MCF 10A (cell line): Measurements from ENCODE around the gene CAMK2G. TPM values are rescaled to one million over a fixed set of nuclear protein-coding genes. Genes with fewer than 3 reads are reported as not detected.

Source experiments
- BruUV-seq: library from RNA; stranded (reverse); fragments of 400-500 nt; replicated peaks from 2 replicates; lab custom pipeline; 2021; lab: Mats Ljungman, UMichigan
- CTCF ChIA-PET: fragments of 300-600 bp; sonication (Branson Sonifier 250); formaldehyde crosslinking; extraction: SDS; loops from one replicate; lab custom pipeline; 2021; ENCODE audit warnings: antibody characterized with exemption, inconsistent platforms; lab: Yijun Ruan, JAX
- POLR2A ChIA-PET: fragments of 300-600, 350-650 bp; sonication (Branson Sonifier 250); formaldehyde crosslinking; extraction: SDS; loops from one replicate; lab custom pipeline; 2020; ENCODE audit warnings: antibody characterized with exemption, inconsistent platforms; lab: Yijun Ruan, JAX
- DNase-seq: peaks from one replicate; pipeline ENCODE4 v3.0.0-alpha.2; 2018; ENCODE audit not compliant: unreplicated experiment
- H3K27ac Mint-ChIP-seq: one replicate; pipeline ENCODE4 v1.8.0; 2022; ENCODE audit warnings: mild to moderate bottlenecking, low read depth, mixed read lengths; ENCODE audit not compliant: unreplicated experiment
- H3K27me3 Mint-ChIP-seq: one replicate; pipeline ENCODE4 v1.8.0; 2022; ENCODE audit warnings: mixed read lengths; ENCODE audit not compliant: insufficient read depth, unreplicated experiment
- H3K36me3 Mint-ChIP-seq: one replicate; pipeline ENCODE4 v1.8.0; 2022; ENCODE audit warnings: mild to moderate bottlenecking, moderate library complexity, mixed read lengths; ENCODE audit not compliant: insufficient read depth, unreplicated experiment
- H3K4me1 Mint-ChIP-seq: one replicate; pipeline ENCODE4 v1.8.0; 2022; ENCODE audit warnings: mixed read lengths; ENCODE audit not compliant: insufficient read depth, unreplicated experiment
- H3K4me3 Mint-ChIP-seq: one replicate; pipeline ENCODE4 v1.8.0; 2022; ENCODE audit warnings: mild to moderate bottlenecking, moderate library complexity, mixed read lengths; ENCODE audit not compliant: unreplicated experiment
- H3K9me3 Mint-ChIP-seq: one replicate; pipeline ENCODE4 v1.8.0; 2022; ENCODE audit warnings: mixed read lengths; ENCODE audit not compliant: unreplicated experiment
- CTCF ChIP-seq: fragments of 200-600 bp; IDR thresholded peaks from one replicate; pipeline ENCODE4 v1.8.0; 2022; ENCODE audit warnings: antibody characterized with exemption, mild to moderate bottlenecking; ENCODE audit not compliant: unreplicated experiment
- intact Hi-C: fragments of 100-400 bp; cut with micrococcal nuclease; formaldehyde crosslinking; loops from 2 replicates; pipeline ENCODE4 v1.14.1; 2022
- total RNA-seq: library from RNA; stranded (reverse); gene quantifications from 2 replicates; pipeline ENCODE4 v1.2.3, GENCODE V29; 2022

The CAMK2G gene
- total RNA-seq, 1 experiment from 2014 or later, result 10.9 TPM

DNA sequence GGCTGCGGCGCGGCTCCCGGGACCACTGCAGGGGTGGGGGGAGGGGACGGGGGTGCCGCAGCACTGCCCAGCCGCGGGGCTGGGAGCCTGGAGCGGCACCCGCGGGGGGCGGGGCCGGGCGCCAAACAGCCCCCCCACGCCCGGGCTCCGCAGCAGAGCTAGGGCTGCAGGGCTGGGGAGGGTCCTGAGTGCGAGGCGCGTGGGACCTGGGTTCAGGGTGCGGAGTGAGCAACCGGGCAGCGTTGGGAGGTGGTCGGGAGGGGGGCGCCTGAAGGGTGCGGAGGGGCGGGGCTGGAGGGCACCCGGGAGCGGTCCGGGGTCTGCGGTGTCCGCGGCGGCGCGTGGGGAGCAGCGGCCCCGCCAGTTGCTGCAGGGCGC is 528 bp downstream of the CAMK2G start:
- BruUV-seq, result no TSS peak
- peak overlapping the region; percentile 67 for H3K4me3 Mint-ChIP-seq
- H3K4me1 Mint-ChIP-seq, result peaks cover 36% of the 10 kb centered on the region
- CTCF ChIA-PET, result interaction anchor here (1.2 kb wide), 1 partner anchor 24 kb away, joined by 4 read pairs; no protein-coding TSS in a partner anchor
- POLR2A ChIA-PET, result interaction anchor here (0.6 to 1.6 kb wide), 7 partner anchors 8 to 130 kb away, joined by 3 to 6 read pairs (median 3); no protein-coding TSS in a partner anchor
- TF ChIP-seq CTCF, result no peak
- no peak overlapping the region for H3K27ac Mint-ChIP-seq
- H3K27me3 Mint-ChIP-seq, result no peaks in the 10 kb centered on the region
- DNase-seq, result no peak
- H3K9me3 Mint-ChIP-seq, result no peaks in the 10 kb centered on the region
- H3K36me3 Mint-ChIP-seq, result peaks cover 9% of the 10 kb centered on the region
- intact Hi-C loops, result no loop called here

GRCh38 chr10:73873142-73873837 is 1.1 kb downstream of the CAMK2G start:
- intact Hi-C loops, result no loop called here
- Mint-ChIP-seq H3K4me3 (peak overlapping the region; percentile 67), H3K9me3 (no peaks in the 10 kb centered on the region), H3K27ac (peak overlapping the region; percentile 28), H3K4me1 (peaks cover 36% of the 10 kb centered on the region), H3K36me3 (peaks cover 9% of the 10 kb centered on the region), H3K27me3 (no peaks in the 10 kb centered on the region)
- ChIA-PET CTCF (interaction anchor here (1.1 to 1.2 kb wide), 2 partner anchors 24 to 27 kb away, joined by 4 to 6 read pairs; no protein-coding TSS in a partner anchor), POLR2A (interaction anchor here (0.6 to 1.4 kb wide), 2 partner anchors 9 to 14 kb away, joined by 3 to 4 read pairs; no protein-coding TSS in a partner anchor)
- TF ChIP-seq CTCF, result no peak
- TSS peak; percentile 27 for BruUV-seq
- DNase-seq, result no peak

DNA sequence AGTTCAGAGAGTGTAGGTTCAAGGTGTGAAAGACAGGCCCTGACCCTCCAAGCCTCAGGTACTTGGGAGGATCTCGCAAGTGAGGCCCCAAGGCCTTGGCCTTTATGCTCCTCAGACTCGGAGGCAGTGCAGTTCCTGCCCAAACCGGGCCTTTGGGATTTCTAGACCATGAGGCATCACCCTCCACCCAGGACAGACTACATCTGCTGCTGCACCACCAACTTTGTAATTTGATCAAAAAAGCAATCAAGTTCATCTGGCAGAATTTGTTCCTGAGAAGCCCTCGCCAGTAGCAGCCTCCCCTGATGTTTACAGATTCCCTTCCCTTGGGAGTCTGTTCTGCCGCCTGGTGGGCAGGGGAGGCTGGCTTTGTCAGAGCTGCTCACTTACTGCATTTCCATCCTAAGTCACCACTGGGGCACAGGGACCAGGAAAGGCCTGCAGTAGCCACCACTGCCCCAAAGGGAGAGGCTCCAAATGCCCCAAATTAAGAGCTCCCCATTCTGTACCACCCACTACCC is 2.1 kb downstream of the CAMK2G start:
- no peak for DNase-seq
- BruUV-seq, result no TSS peak
- H3K9me3 Mint-ChIP-seq, result no peaks in the 10 kb centered on the region
- TF ChIP-seq CTCF, result no peak
- ChIA-PET CTCF (interaction anchor here (0.5 to 1.2 kb wide), 4 partner anchors 24 to 233 kb away, joined by 3 to 6 read pairs (median 3); no protein-coding TSS in a partner anchor), POLR2A (no interaction called here)
- peaks cover 13% of the 10 kb centered on the region for H3K36me3 Mint-ChIP-seq
- intact Hi-C loops, result no loop called here
- no peaks in the 10 kb centered on the region for H3K27me3 Mint-ChIP-seq
- H3K27ac Mint-ChIP-seq, result peak overlapping the region; percentile 28
- peak overlapping the region; percentile 67 for H3K4me3 Mint-ChIP-seq
- peaks cover 36% of the 10 kb centered on the region for H3K4me1 Mint-ChIP-seq
